IPS-18c (cell line): ENCODE measurements around the gene NUDT4B.
"Not testable (repeated sequence)": the region's sequence is repeated elsewhere in the genome, so short reads cannot be mapped to it uniquely, and the experiment has no call there.

Source experiments
- H3K4me3 ChIP-seq: 2 replicates; pipeline ENCODE4 v1.7.0; 2013; ENCODE audit warnings: low read depth, mild to moderate bottlenecking, low read length, moderate library complexity; ENCODE audit not compliant: insufficient read depth
- H3K9me3 ChIP-seq: one replicate; pipeline ENCODE4 v1.6.1; 2013; ENCODE audit warnings: mild to moderate bottlenecking, low read length, moderate library complexity; ENCODE audit not compliant: control insufficient read depth, insufficient read depth

Gene NUDT4B

GRCh38 chr1:148732277-148732676, 16.3 kb upstream of the NUDT4B start:
- not testable (repeated sequence) for H3K4me3 ChIP-seq, H3K9me3 ChIP-seq

GRCh38 chr1:148733585-148734310, 14.8 kb upstream of the NUDT4B start:
- H3K4me3 ChIP-seq, H3K9me3 ChIP-seq: not testable (repeated sequence)

- not testable (repeated sequence) for H3K4me3 ChIP-seq, H3K9me3 ChIP-seq
These were observed 14.3 kb upstream of the NUDT4B start for GRCh38 chr1:148734311-148734662.

- H3K9me3 ChIP-seq, H3K4me3 ChIP-seq: not testable (repeated sequence)
These were observed 13.0 kb upstream of the NUDT4B start for GRCh38 chr1:148735538-148735937.

GRCh38 chr1:148738667-148739066, 9.9 kb upstream of the NUDT4B start:
- H3K9me3 ChIP-seq, H3K4me3 ChIP-seq: not testable (repeated sequence)

GRCh38 chr1:148743200-148743599, 5.4 kb upstream of the NUDT4B start:
- H3K4me3 ChIP-seq, H3K9me3 ChIP-seq: not testable (repeated sequence)

GRCh38 chr1:148743726-148744720, 4.6 kb upstream of the NUDT4B start:
- H3K9me3 ChIP-seq, H3K4me3 ChIP-seq: not testable (repeated sequence)

- H3K9me3 ChIP-seq, H3K4me3 ChIP-seq: not testable (repeated sequence)
These were observed 734 bp downstream of the NUDT4B start for GRCh38 chr1:148749335-148749681.

- not testable (repeated sequence) for H3K9me3 ChIP-seq, H3K4me3 ChIP-seq
These were observed 7.7 kb downstream of the NUDT4B start for GRCh38 chr1:148756231-148756630.

GRCh38 chr1:148757446-148757845, 8.9 kb downstream of the NUDT4B start:
- H3K4me3 ChIP-seq, H3K9me3 ChIP-seq: not testable (repeated sequence)

- H3K9me3 ChIP-seq, H3K4me3 ChIP-seq: not testable (repeated sequence)
These were observed 9.8 kb downstream of the NUDT4B start for GRCh38 chr1:148758412-148758811.

GRCh38 chr1:148758925-148759324, 10.4 kb downstream of the NUDT4B start:
- not testable (repeated sequence) for H3K4me3 ChIP-seq, H3K9me3 ChIP-seq

- H3K9me3 ChIP-seq, result not testable (repeated sequence)
These were observed 11.2 kb downstream of the NUDT4B start for GRCh38 chr1:148759749-148760148.

GRCh38 chr1:148760206-148760605, 11.6 kb downstream of the NUDT4B start:
- H3K9me3 ChIP-seq, H3K4me3 ChIP-seq: not testable (repeated sequence)

More at GRCh38 chr1:148759749-148760148, 11.2 kb downstream of the NUDT4B start:
- not testable (repeated sequence) for H3K4me3 ChIP-seq

GRCh38 chr1:148761360-148761759, 12.8 kb downstream of the NUDT4B start:
- not testable (repeated sequence) for H3K4me3 ChIP-seq, H3K9me3 ChIP-seq

GRCh38 chr1:148765238-148766019, 16.9 kb downstream of the NUDT4B start:
- not testable (repeated sequence) for H3K4me3 ChIP-seq, H3K9me3 ChIP-seq

- H3K9me3 ChIP-seq, H3K4me3 ChIP-seq: not testable (repeated sequence)
These were observed 20.0 kb downstream of the NUDT4B start for GRCh38 chr1:148768541-148768940.

- not testable (repeated sequence) for H3K9me3 ChIP-seq, H3K4me3 ChIP-seq
These were observed 20.9 kb downstream of the NUDT4B start for GRCh38 chr1:148769495-148769894.
